NT2/D1 (cell line): ENCODE data around the gene PRLHR.

Experiments
- DNase-seq: peaks from one replicate; pipeline ENCODE4 v3.0.0-alpha.2; 2011; ENCODE audit warnings: low read depth, low spot score
- H3K27me3 ChIP-seq: 2 replicates; pipeline ENCODE4 v1.6.0; 2011; ENCODE audit warnings: mild to moderate bottlenecking; ENCODE audit not compliant: insufficient read length, insufficient read depth
- H3K36me3 ChIP-seq: 2 replicates; pipeline ENCODE4 v1.6.1; 2011; ENCODE audit warnings: mild to moderate bottlenecking, low read length, mixed read lengths; ENCODE audit not compliant: insufficient read depth, insufficient read length
- H3K4me1 ChIP-seq: 2 replicates; pipeline ENCODE4 v1.5.1; 2011; ENCODE audit not compliant: insufficient read depth, insufficient read length
- H3K4me3 ChIP-seq: 2 replicates; pipeline ENCODE4 v1.5.1; 2011; ENCODE audit warnings: low read depth; ENCODE audit not compliant: insufficient read length
- H3K9ac ChIP-seq: 2 replicates; pipeline ENCODE4 v1.6.0; 2011; ENCODE audit warnings: low read depth; ENCODE audit not compliant: insufficient read length
- H3K9me3 ChIP-seq: 2 replicates; pipeline ENCODE4 v1.5.1; 2011; ENCODE audit warnings: mild to moderate bottlenecking, low read length; ENCODE audit not compliant: insufficient read depth
- SUZ12 ChIP-seq: IDR thresholded peaks from 2 replicates; pipeline ENCODE4 v1.6.1; 2011; ENCODE audit not compliant: insufficient read length, insufficient read depth; ENCODE audit errors: extremely low read depth
- YY1 ChIP-seq: IDR thresholded peaks from 2 replicates; pipeline ENCODE4 v1.6.1; 2011; ENCODE audit not compliant: insufficient read length, insufficient read depth
- ZNF274 ChIP-seq: IDR thresholded peaks from 2 replicates; pipeline ENCODE4 v1.6.1; 2011; ENCODE audit warnings: mild to moderate bottlenecking, low read depth, low read length

Gene PRLHR

GRCh38 chr10:118585794-118586193, 9.7 kb downstream of the PRLHR start:
- Histone ChIP-seq H3K4me3 (no peak overlapping the region), H3K9ac (no peak overlapping the region), H3K36me3 (no peaks in the 10 kb centered on the region), H3K9me3 (no peaks in the 10 kb centered on the region), H3K4me1 (no peaks in the 10 kb centered on the region), H3K27me3 (no peaks in the 10 kb centered on the region)
- DNase-seq, result no peak
- TF ChIP-seq ZNF274 (no peak), YY1 (no peak), SUZ12 (no peak)

- H3K9me3 ChIP-seq, result no peaks in the 10 kb centered on the region
- no peak overlapping the region for H3K4me3 ChIP-seq
- no peaks in the 10 kb centered on the region for H3K27me3 ChIP-seq
- no peak for DNase-seq
- TF ChIP-seq ZNF274 (no peak), YY1 (no peak), SUZ12 (no peak)
- H3K36me3 ChIP-seq, result no peaks in the 10 kb centered on the region
- no peak overlapping the region for H3K9ac ChIP-seq
- no peaks in the 10 kb centered on the region for H3K4me1 ChIP-seq
Measured at GRCh38 chr10:118585234-118585633, 10.2 kb downstream of the PRLHR start.

- Histone ChIP-seq H3K9ac (no peak overlapping the region), H3K4me3 (no peak overlapping the region), H3K27me3 (no peaks in the 10 kb centered on the region), H3K9me3 (no peaks in the 10 kb centered on the region), H3K4me1 (no peaks in the 10 kb centered on the region), H3K36me3 (no peaks in the 10 kb centered on the region)
- no peak for DNase-seq
- TF ChIP-seq YY1 (no peak), ZNF274 (no peak), SUZ12 (no peak)
Measured at GRCh38 chr10:118584181-118584954, 11.1 kb downstream of the PRLHR start.

DNA sequence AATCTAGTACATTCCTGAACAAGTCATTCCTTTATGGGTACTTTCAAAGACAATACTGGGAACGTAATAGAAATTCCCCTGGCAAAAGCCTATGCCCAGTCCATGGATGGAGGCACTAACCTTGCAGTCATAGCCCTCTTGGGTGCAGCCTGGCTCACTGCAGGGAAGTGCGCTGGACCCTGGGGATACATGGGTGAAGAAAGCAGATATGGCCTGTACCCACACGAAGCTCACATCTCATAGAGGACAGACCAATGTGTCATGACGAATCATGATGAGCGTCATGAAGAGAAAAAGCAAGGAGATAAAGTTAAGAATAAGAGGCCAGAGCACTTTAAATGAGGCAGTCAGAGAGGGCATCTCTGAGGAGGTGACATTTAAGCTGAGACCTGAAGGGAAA, 11.8 kb downstream of the PRLHR start:
- H3K27me3 ChIP-seq, result no peaks in the 10 kb centered on the region
- TF ChIP-seq ZNF274 (no peak), YY1 (no peak), SUZ12 (no peak)
- no peak overlapping the region for H3K4me3 ChIP-seq
- H3K4me1 ChIP-seq, result no peaks in the 10 kb centered on the region
- DNase-seq, result no peak
- H3K36me3 ChIP-seq, result no peaks in the 10 kb centered on the region
- H3K9ac ChIP-seq, result no peak overlapping the region
- no peaks in the 10 kb centered on the region for H3K9me3 ChIP-seq

- H3K4me1 ChIP-seq, result no peaks in the 10 kb centered on the region
- H3K27me3 ChIP-seq, result no peaks in the 10 kb centered on the region
- DNase-seq, result no peak
- H3K4me3 ChIP-seq, result no peak overlapping the region
- no peaks in the 10 kb centered on the region for H3K9me3 ChIP-seq
- TF ChIP-seq YY1 (no peak), SUZ12 (no peak), ZNF274 (no peak)
- H3K36me3 ChIP-seq, result no peaks in the 10 kb centered on the region
- no peak overlapping the region for H3K9ac ChIP-seq
Measured at GRCh38 chr10:118582511-118582910, 12.9 kb downstream of the PRLHR start.

- H3K36me3 ChIP-seq, result no peaks in the 10 kb centered on the region
- no peak overlapping the region for H3K4me3 ChIP-seq
- no peaks in the 10 kb centered on the region for H3K27me3 ChIP-seq
- H3K9me3 ChIP-seq, result no peaks in the 10 kb centered on the region
- no peak overlapping the region for H3K9ac ChIP-seq
- TF ChIP-seq ZNF274, result no peak
- no peak for TF ChIP-seq SUZ12
- no peak for TF ChIP-seq YY1
- DNase-seq, result no peak
- no peaks in the 10 kb centered on the region for H3K4me1 ChIP-seq
Measured at GRCh38 chr10:118581340-118581739, 14.1 kb downstream of the PRLHR start.

- DNase-seq, result no peak
- TF ChIP-seq ZNF274, result no peak
- no peak for TF ChIP-seq SUZ12
- TF ChIP-seq YY1, result no peak
- H3K4me3 ChIP-seq, result no peak overlapping the region
- no peaks in the 10 kb centered on the region for H3K9me3 ChIP-seq
- no peaks in the 10 kb centered on the region for H3K36me3 ChIP-seq
- no peak overlapping the region for H3K9ac ChIP-seq
- H3K4me1 ChIP-seq, result no peaks in the 10 kb centered on the region
- H3K27me3 ChIP-seq, result no peaks in the 10 kb centered on the region
Measured at GRCh38 chr10:118580702-118581101, 14.7 kb downstream of the PRLHR start.
